T-helper 1 cell treated with Interleukin-12 subunit alpha and Interleukin-12 subunit beta and Interleukin-4 antibody, amounts not matched to agents 30 ng/mL and 1 ng/mL, for 36 hours (primary cell): ENCODE data around the gene CREB3L4. TPM values are rescaled to one million over a fixed set of nuclear protein-coding genes. Genes with fewer than 3 reads are reported as not detected.

ENCODE experiments used
- intact Hi-C: fragments of 100-400 bp; cut with micrococcal nuclease; formaldehyde crosslinking; loops from one replicate; pipeline ENCODE4 v1.15.1; 2024
- total RNA-seq: library from RNA; stranded (reverse); gene quantifications from 2 replicates; pipeline ENCODE4 v1.2.3, GENCODE V29; 2022

CREB3L4 gene
- total RNA-seq, 1 donor from 2014 or later = 6.1 TPM

DNA sequence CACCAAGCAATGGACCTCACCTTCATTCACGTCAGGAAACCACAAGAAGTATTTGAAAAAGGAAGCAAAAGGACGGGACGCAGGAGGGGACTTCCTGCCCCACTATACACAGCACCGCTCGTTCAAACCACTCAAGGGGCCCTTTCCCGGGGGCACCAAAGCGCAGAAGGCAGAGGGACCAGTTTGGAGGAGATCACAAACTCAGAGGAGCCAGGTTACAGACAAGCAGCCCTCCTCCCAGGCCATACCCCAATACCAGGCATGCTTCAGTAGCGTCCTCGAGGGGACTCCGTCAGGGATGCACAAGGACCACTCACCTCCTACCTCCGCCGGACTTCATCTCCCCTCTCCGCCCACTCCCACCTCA, 10.0 kb upstream of the CREB3L4 start:
- intact Hi-C loops = loop anchor here (1.0 to 5.0 kb wide), 8 partner anchors 10 to 300 kb away; partner anchors contain the start of genes CREB3L4, INTS3, JTB and RPS27

DNA sequence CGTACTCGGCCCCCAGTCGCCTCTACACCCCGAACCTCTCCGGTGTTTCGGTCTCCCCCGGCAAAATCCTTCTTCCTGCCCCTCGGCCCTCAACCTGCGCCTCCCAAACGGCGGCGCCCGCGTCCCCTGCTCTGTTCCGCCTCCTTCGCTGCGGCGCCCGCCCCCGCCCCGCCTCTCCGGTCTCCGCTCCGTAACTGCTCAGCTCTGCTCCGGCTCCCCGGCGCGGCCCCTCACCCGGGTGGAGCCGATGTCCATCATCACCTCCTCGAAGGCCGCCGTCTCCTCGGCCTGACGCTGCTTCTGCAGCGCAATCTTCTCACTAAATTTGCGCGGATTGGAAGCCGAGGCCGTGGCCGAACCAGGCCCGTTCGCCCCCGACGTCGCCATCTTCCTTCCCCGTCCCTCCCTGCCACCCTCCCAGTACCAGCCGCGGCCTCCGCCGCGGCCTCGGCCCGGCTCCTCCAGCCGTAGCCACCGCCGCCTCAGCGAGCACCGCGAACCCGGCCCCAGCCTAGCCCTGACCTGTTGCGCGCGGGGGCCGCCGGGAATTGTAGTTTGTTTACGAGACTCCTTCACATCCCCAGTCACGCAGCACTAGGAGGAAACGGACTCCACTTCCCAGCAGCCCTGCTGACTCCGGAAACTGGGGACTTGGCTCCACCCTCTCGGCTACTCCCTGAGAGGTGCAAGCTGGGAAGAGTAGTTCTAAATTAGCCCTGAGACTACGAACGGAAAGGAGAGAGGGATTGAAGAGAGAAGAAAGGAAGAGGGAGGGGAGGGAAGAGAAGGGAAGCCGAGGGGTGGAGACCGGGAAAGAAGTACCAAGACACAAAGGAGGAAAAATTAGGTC, 9.4 kb upstream of the CREB3L4 start, which contains the start of gene CRTC2:
Gene CRTC2, minus strand, starts transcription at position 502 of the 850 bp plus-strand sequence. Its CDS starts 115 bp downstream, at position 387.
- intact Hi-C loops = loop anchor here (2.0 to 5.0 kb wide), 4 partner anchors 32 to 301 kb away; partner anchors contain the start of genes INTS3, RPS27 and SNAPIN

DNA sequence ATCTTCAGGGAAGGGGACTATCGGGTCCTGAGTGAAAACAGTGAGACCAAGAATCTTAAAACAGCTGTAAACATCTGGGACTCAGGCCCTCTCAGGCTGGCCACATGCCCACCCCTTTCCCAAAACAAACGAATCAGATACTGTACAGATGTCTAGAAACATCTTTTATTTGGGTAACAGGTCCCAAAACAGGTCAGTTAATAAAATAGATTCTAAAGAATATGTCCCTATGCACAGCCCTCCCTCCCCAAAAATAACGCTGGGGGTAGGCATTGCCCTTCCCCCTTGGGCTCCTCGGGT, 8.8 kb upstream of the CREB3L4 start:
- intact Hi-C loops = loop anchor here (2.0 to 5.0 kb wide), 4 partner anchors 32 to 302 kb away; partner anchors contain the start of genes INTS3, RPS27 and SNAPIN

DNA sequence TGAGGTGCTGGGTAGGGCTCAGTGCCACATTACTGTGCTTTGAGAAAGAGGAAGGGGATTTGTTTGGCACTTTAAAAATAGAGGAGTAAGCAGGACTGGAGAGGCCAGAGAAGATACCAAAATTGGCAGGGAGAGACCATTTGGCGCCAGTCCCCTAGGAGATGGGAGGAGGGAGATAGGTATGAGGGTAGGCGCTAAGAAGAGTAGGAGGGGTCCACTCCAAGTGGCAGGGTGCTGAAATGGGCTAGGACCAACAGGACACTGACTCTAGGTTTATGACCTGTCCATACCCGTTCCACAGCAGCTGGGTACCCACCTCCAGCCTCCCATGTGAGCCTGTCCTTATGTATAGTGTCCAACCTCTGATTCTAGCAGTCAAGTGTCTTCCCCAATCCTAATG, 8.2 kb upstream of the CREB3L4 start:
- intact Hi-C loops = loop anchor here (2.0 to 5.0 kb wide), 4 partner anchors 31 to 302 kb away; partner anchors contain the start of genes INTS3, RPS27 and SNAPIN

DNA sequence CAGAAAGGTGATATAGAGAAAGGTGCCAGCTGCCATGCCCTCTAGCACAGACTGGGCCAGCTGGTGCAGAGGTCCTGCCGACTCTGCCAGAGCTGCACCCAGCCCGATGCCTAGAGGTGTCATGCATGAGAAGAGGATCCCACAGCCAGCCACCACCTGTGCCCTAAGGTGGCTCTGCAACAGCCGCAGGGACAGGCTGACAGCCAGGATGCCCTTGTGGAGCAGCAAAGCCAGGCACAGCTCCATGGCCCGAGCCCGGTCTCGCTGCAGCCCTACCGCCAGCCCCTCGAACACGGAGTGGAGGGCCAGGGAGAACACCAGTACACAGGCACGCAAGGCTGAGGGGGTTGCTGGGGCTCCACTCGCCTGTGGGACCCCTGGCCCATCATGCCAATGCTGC, 7.5 kb upstream of the CREB3L4 start:
- intact Hi-C loops = loop anchor here (10.0 kb wide), 1 partner anchor 425 kb away; the partner anchor contains the start of gene S100A6

DNA sequence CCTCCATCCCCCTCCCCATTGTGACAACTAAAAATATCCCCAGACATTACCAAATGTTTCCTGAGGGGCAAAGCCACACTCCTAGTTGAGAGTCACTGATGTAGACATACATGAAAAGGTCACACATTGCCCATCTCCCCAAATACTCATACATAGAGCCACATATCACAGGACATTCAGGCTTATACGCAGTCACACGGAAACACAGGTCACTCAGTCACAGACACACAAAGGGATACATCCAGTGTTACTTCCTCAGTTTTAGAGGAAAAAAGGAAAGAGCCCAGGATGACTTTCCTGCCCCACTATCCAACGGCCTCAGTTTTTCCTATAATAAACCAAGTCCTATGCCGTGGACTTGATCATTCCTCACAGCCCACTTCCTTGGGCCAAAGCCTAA, 6.3 kb upstream of the CREB3L4 start:
- intact Hi-C loops = loop anchor here (10.0 kb wide), 1 partner anchor 427 kb away; the partner anchor contains the start of gene S100A6

DNA sequence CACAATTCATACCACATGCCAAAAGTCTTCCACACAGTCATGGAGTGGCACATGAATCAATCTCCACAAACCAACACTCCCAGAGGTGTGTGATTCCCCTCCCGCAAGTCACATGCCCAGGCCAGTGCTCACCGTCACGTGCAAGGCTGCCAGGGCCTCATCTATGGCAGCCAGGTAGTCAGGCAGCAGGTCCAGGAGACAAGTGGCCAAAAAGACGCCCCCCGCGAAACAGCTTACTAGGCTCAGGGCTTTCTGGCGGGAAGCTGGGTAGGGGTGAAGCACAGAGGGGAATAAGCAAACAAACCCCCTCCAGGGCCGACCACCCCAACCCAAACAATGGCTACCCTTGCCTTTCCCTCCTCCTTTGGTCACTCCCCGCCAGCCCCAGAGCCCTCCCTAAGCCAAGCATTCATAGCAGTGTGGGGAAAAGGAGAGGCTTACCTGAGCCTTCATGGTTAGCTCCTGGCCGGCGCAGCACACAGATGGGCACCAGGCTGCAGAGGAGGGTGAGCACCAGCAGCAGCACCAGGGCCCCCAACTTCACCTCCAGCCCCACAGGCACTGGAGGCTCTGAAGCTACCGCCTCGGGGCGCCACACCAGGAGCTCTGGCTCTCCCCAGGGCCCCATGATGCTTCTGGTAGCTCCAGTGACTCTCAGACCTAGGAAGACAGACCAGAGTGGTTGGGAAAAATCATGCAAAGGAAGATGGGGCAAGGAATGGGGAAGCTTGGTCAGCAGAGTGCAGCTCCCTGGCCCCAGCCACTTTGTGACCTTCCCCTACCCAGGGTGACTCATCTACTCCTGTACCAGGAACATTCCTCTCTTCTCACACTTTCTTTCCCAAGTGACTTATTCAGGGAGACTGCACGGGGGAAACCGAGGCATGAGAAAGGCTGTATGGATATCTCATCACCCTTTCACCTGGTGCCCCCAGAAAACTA, 5.3 kb upstream of the CREB3L4 start:
- intact Hi-C loops = loop anchor here (1.0 to 10.0 kb wide), 4 partner anchors 15 to 428 kb away; partner anchors contain the start of genes JTB, RPS27 and S100A6

DNA sequence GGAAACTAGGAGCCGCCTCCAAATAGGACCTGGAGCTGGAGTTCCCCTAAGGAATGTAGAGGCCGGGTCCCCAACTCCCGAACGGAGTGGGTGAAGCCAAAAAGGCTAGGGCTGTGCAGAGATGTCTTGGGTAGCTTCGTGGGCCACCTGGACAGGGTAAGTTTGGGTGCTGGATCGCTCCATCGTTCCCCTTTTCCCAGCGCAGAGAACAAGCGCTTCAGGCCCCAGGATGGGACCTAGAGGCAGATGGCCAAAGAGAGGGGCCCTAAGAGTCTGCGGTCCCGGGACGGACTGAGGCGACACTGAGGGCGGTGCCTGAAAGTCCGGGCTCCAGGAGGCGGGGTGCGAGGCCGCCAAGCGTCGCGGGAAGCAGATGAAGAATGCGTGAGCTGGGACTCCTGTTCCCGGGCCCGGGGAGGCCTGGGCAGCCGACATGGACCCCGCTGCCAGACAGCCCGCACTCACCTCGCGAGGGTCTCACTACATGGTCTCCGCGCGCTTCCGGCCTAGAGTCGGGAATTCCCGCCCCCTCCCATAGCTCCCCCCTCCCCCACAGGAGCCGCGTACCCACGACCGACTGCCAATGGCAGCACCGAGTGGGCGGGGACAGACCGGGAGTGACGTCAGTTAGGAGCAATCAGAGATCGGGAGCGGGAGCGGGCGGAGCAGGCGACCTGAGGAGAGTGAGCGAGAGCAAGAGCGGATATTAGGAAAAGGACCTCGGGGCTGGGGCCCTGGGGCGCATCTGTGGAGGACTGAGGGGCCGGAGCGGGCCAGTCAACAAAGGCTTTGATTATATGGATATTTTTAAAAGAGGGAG, 4.5 kb upstream of the CREB3L4 start, which contains the start of gene SLC39A1:
Gene SLC39A1, minus strand, starts transcription at position 508 of the 820 bp plus-strand sequence. CDS start 822 bp downstream, outside the sequence.
- intact Hi-C loops = loop anchor here (1.0 to 10.0 kb wide), 4 partner anchors 14 to 428 kb away; partner anchors contain the start of genes JTB, RPS27 and S100A6

DNA sequence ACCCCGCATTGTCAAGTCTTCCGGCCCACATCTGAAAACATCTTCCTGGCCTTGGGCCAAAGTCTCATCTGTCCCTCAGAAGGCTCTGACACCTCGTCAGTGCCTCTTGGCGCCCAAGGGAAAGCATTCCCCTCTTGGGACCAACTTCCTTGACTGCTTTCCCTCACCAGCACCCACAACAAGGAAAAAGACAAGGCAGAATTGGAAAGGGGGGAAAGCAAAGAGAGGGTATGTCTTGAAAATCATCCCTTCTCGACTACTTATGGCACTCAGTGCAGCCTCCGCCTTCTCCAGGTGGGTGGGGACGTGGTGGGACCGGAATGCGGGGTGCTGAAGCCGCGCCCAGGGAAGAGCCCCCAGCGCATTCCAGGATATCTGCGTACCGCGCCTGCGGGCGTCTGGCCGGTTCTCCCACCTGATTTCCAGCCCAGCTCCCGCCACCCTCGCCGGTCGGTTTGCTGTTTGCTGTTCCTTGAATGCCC, 3.8 kb upstream of the CREB3L4 start:
- intact Hi-C loops = loop anchor here (1.0 to 10.0 kb wide), 4 partner anchors 13 to 429 kb away; partner anchors contain the start of genes JTB, RPS27 and S100A6

DNA sequence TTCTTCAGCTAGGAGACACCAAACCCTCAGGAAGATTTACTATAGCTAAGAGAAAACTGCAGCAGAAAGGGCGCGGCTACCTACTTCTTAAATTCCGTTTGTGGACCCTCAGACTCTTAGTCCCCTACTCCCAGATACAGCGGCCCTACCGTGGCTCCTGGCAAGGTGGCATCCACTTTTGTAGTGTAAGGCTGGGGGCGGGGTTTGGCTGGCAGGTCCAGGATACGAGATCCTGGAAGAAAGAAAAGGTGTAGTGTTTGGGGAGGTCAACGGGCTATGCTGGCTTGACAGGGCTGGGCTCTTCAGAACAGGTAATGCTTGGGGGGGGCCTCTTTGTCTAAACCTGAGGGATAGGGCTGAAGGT, 280 bp downstream of the CREB3L4 start:
- intact Hi-C loops = loop anchor here (1.0 to 10.0 kb wide), 9 partner anchors 9 to 433 kb away; partner anchors contain the start of genes CHTOP, DENND4B, JTB and RAB13

DNA sequence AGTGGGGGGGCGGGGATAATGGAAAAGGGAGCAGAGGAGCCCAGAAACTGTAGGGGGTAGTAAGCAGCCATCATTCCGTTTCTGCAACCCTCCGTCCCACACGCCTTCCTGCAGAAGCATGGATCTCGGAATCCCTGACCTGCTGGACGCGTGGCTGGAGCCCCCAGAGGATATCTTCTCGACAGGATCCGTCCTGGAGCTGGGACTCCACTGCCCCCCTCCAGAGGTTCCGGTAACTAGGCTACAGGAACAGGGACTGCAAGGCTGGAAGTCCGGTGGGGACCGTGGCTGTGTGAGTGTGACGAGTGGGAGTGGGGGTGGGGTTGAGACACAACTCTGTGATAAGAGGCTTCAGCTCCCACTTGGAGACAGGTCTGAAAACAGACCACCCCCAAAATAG, 706 bp downstream of the CREB3L4 start:
- intact Hi-C loops = loop anchor here (5.0 to 10.0 kb wide), 2 partner anchors 336 to 434 kb away; partner anchors contain the start of genes CHTOP and S100A6

DNA sequence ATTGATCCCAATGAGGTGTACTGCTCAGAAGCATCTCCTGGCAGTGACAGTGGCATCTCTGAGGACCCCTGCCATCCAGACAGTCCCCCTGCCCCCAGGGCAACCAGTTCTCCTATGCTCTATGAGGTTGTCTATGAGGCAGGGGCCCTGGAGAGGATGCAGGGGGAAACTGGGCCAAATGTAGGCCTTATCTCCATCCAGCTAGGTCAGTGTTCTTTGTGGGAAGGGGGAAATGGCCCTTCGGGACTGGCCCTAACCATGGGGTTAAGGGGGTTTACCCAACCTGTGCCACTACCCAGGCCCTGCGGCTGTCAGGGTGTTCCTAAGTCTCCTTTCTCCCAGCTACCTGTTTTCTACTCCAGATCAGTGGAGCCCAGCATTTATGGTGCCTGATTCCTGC, 1.3 kb downstream of the CREB3L4 start:
- intact Hi-C loops = loop anchor here (5.0 to 10.0 kb wide), 2 partner anchors 337 to 434 kb away; partner anchors contain the start of genes CHTOP and S100A6

DNA sequence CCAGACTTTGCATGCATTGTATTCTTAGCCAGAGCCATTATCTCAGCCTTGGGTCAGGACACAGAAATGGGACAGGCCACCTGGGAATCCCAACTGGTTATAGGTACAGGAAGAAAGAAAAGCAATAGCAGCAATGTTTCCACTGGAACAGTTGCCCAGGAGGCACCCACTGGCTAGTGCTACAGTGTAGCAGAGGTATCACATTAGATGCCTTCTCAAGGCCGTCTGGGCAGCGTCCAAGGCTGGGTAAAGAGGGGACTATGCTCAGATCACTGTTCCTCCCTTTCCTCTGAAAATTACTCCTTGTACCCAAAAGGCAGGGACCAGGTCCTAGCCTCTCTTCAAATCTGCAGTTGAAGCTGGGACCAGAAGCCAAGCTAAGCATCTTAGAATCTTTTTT, 2.6 kb downstream of the CREB3L4 start:
- intact Hi-C loops = no loop called here

DNA sequence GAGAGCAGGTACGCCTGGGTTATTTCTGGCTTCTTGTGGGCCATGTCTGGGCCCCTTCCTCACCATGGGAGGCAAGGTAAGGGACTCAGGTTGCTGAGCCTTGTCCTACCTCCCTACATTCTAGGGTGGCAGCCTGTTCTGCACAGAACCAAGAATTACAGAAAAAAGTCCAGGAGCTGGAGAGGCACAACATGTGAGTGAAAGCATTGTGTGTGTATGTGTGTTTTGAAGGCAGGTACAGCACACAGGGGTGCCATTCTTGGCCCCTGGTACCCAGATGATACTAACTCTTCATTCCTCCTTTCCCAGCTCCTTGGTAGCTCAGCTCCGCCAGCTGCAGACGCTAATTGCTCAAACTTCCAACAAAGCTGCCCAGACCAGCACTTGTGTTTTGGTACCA, 5.4 kb downstream of the CREB3L4 start:
- intact Hi-C loops = no loop called here

DNA sequence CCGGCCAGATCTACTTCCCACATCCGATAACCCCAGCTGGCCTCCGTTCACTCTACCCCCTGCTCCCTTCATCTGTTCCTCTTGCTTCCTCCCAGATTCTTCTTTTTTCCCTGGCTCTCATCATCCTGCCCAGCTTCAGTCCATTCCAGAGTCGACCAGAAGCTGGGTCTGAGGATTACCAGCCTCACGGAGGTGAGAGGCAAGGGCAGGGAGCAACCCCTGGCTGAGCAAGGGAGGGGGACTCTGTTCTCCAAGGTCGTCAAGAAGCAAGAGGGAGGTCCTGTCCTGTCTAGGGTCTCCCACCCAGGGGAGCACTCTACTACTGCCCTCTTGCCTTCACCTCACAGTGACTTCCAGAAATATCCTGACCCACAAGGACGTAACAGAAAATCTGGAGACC, 5.8 kb downstream of the CREB3L4 start:
- intact Hi-C loops = no loop called here

DNA sequence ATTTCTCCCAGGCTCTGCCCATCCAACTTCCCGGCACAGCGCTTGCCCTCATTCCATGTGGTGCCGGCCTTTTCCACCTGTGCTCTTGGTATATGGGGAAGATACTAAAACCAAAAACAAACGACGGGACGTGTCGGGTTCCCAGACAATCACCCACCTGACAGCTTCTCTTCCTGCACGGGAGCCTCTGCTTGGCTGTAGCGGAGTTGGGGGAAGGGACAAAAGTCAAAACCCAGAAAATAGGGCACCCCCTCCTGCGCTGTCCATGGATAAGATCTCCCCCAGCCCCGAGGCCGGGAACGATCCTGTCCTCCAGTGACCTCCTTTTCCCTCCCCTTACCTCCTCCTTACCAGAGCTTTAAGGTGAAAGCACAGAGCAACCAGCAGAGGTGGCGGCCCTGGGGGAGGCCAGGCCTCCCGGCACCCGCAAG, 9.1 kb downstream of the CREB3L4 start:
- intact Hi-C loops = loop anchor here (1.0 to 5.0 kb wide), 10 partner anchors 9 to 350 kb away; partner anchors contain the start of genes ATP8B2, CREB3L4, DENND4B and NUP210L

DNA sequence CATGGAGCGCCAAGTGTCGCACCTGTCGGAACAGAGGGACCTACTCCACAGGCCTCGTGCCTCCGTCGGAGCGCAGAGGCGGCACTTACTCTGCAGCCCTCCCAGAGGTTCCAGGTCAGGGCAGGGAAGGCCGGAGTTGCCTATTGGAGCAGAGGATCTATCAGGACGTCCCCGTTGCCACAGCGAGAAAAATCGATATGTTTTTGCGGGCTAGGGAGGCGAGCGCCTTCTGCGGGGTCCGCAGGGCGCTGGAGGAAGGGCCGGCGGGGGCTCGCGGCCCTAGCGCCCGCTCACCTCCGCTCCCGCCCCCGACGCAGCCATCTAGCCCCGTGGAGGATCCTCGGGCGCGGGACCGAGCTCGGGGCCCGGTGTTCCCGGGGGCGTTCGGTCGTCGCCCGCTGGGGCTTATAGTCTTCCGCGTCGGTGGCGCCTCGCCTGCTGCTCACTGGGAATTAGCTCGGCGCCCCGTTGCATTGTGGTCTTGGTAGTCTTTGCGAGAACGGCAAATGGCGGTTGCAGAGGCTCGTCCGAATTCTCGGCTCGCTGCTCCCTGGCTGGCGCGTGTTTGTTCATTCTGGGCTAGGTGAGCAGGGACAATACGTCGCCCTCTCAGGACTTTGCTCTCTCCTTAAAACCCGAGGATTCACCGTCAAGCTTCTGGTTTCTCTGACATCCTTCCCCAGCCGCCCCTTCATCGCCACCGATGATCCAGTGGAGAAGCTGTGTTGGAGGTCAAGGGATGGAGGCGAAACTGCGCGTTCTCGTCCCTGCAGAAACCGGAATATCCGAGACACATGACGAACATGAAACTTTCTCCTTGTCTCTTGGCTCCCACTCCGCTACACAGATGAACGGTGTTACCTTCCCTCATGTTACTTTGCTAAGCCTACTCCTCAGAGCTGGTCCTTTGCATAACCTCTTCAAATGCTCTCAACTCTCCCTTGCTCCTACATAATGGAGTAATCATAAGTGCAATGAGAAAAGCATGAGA, 9.8 kb downstream of the CREB3L4 start, which contains the start of gene JTB:
Gene JTB, minus strand, starts transcription at position 425 of the 991 bp plus-strand sequence. Its CDS starts 422 bp downstream, at position 3.
- intact Hi-C loops = loop anchor here (1.0 to 5.0 kb wide), 10 partner anchors 9 to 350 kb away; partner anchors contain the start of genes ATP8B2, CREB3L4, DENND4B and NUP210L
